ENCODE data around the gene ZNF446.
"Not testable (repeated sequence)": the region's sequence is repeated elsewhere in the genome, so short reads cannot be mapped to it uniquely, and the experiment has no call there.

ZNF446 gene

DNA sequence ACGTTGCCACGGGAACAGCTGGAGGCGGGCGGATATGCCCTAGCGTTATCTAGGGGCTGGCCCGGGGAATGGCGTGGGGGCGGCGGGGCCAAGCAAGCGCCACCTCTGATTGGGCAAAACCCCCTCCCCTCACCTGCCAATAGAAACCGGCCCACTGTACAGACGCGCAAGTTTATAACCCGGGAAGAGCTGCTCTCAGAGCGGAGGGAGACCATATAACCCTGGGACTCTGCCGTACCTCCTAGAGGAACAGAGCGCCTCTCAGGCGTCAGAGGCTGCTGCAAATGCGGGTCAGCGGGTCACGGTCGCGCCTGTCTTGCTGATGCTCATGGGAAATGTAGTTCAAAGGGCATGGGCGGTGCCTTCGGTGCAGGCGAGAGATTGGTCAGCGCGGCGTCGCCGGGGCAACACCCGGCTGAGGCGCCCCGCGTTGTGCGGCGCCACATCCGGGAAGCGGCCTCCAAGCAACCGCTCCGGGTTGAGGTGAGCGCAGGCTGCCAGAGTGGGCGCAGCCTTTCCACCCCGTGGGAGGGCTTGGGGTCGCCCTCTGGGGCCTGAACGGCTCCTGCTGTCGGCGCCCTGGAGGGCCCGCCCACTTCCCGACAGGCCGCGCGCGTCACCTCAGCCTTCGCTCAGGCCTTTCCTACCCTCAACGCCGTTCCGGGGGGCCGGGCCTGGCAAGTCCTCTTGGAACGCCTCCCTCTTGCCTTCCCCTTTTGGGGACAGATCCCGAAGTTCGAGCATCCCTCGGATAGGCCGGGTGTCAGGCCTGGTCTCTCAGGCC is at the start of gene ZNF446:
Gene ZNF446 (plus strand): TSS at position 639 of the 784 bp plus-strand sequence. CDS start 867 bp downstream, outside the sequence.
- peak; percentile 68 to 98 (median 95) for DNase-seq

- no peak for DNase-seq
These were observed 47.5 kb upstream of the ZNF446 start for GRCh38 chr19:58428617-58429016.

DNA sequence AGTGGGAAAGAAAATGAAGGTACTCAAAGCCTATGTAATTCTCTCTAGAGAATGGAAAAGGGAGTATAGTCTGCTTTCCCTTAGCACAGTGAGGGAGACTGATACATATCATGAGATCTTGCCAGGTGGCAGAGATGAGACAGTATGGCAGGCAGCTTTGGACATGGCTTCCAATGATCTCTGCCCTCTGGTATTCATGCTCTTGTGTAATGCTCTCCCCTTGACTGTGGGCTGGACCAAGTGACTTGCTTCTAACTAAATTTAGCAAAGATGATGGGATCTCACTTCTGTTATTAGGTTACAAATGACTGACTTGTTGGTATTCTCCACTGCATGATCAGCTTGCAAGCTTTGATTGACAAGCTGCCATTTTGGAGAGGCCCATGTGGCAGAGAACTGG is 46.4 kb upstream of the ZNF446 start:
- DNase-seq = no peak

GRCh38 chr19:58434217-58434616 is 41.9 kb upstream of the ZNF446 start:
- no peak for DNase-seq

DNA sequence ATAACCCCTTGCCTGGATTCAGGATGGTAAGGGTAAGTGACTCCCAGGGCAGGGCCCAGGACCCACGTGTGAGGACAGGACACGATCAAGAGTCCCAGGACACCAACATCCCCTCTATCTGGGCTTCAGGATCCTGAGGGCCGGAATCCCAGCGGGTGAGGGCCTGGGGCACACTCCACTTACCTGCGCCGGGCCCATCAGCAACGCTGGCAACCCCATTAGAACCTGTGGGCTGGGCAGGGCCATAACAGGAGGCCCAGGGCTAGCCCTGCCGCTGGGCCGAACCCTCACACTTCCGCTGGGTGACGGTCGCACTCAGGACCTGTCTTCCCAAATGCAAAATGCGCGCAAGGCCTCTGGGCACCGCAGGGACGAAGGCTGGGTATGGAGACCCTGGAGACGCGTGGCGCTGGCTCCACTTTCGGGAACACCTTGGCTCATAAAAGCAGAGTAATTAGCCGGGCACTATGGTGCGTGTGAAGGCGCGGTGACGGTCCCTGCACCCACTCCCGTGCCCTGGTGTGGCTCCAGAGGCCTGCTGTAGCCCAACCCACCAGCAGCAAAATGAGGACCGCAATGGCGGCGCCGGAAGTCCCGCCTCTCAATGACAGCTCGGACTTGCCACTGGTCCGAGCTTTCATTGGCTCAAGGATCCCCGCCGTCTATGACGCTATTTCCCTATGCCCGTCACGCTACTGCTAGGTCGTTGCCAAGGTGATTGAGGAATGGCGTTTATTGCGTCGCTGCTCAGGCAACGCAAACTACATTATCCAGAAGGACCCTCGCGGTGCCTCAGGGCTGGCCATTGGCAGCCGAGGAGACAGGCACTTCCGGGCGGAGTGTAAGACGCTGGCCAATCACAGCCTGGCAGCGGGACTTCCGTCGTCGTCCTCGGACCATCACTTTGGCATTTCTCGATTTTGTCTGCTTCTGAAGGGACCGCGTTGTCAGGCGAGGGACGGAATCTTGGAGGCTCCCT is 36.3 kb upstream of the ZNF446 start, which contains the start of gene ZNF132:
Gene ZNF132 (minus strand): TSS at position 578 of the 979 bp plus-strand sequence. CDS start 332 bp downstream, at position 246.
- DNase-seq = peak; percentile 71 to 100 (median 98)

- peak in 3 of 51 donors; percentile 26 to 42 (median 33) for DNase-seq
These were observed 35.6 kb upstream of the ZNF446 start for GRCh38 chr19:58440556-58440955.

- DNase-seq = not testable (repeated sequence)
These were observed 33.2 kb upstream of the ZNF446 start for GRCh38 chr19:58442986-58443385.

DNA sequence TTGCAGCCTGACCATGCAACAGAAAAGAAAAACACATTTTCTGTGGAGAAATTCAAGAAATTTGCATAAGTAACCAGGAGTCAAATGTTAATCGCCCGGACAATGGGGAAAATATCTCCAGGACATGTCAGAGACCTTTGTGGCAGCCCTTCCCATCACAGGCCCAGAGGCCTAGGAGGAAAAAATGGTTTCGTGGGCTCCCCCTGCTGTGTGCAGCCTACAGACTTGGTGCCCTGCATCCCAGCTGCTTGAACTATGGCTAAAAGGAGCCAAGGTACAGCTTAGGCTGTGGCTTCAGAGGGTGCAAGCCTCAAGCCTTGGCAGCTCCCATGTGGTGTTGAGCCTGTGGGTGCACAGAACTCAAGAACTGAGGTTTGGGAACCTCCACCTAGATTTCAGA is 27.3 kb upstream of the ZNF446 start:
- DNase-seq = not testable (repeated sequence)

- DNase-seq = not testable (repeated sequence)
These were observed 26.2 kb upstream of the ZNF446 start for GRCh38 chr19:58449980-58450379.

GRCh38 chr19:58450856-58451357 is 25.2 kb upstream of the ZNF446 start:
- peak in 1 of 51 donors; percentile 10 for DNase-seq

GRCh38 chr19:58451358-58452101 is 24.6 kb upstream of the ZNF446 start, which contains the start of gene ZNF324B:
Gene ZNF324B (plus strand): TSS chr19:58451622. CDS start chr19:58453702, 2,080 bp downstream.
- DNase-seq = peak; percentile 48 to 98 (median 94)

DNA sequence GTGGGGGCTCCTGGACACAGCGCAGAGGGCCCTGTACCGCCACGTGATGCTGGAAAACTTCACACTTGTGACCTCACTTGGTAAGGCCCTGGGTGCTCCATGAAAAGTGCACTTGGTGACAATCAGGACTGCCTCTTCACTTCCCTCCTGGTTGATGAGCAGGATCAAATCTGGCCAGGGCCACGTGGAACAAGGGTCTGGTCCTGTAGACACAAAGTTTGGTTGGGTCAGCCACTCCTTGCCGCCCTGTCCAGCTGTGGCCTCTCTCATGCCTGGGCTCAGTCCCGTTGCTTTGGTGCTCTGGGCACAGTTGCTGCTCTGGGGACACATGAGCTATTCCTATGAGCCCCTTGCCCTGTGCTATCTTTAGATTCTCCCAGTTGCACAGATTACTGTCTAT is 22.4 kb upstream of the ZNF446 start:
- DNase-seq = no peak

DNA sequence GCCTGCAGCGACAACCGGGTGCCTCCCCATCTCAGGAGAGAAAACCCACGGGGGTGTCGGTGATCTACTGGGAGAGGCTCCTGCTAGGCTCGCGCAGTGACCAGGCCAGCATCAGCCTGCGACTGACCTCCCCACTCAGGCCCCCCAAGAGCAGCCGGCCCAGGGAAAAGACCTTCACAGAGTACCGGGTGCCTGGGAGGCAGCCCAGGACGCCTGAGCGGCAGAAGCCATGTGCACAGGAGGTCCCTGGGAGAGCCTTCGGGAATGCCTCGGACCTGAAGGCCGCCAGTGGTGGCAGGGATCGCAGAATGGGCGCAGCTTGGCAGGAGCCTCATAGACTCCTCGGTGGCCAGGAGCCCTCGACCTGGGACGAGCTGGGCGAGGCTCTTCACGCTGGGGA is 20.8 kb upstream of the ZNF446 start:
- DNase-seq = no peak

GRCh38 chr19:58456111-58456510 is 20.0 kb upstream of the ZNF446 start:
- no peak for DNase-seq

GRCh38 chr19:58460039-58460438 is 16.1 kb upstream of the ZNF446 start:
- DNase-seq = no peak

- no peak for DNase-seq
These were observed 9.9 kb upstream of the ZNF446 start for GRCh38 chr19:58466089-58466759.

DNA sequence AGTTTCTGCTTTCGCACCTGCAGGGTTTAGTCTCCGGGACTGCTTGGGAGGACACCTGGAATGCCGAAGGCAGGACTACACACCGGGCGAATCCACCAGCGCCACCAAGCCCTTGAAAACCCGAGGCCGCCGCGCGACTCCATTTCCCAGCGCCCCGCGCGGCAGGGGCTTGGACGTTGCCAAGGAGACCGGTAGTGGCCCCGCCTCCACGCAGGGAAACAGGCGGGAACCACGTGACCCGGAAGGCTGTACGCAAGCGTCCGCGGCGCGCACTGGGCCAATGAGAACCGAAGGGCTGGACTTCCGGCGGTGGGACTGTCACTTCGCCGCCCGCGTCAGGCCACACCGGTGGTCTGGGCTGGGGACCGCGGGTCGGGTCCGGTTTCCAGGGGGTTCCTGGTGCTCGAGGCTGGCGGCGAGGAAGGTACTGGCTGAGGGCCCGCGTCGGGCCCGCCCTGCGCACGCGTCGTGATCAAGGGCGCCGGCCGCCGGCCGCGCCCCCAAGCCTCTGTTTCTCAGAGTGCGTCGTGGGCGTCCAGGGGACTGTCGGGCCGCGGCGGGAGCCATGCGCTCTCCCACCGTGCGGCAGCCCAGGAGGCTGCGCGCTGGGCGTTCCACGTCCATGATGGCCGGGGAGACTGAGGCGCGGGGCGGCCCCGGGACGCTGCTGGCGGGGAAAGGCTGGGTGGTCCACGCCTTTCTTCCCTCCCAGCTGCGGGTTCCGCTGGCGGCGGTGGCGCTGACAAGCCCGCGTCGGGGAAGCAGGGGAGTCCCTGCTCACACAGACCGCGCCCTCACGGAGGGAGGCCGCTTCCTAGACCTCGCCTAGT is 9.2 kb upstream of the ZNF446 start, which contains the start of gene ZNF324:
Gene ZNF324 (plus strand): TSS at position 321 of the 830 bp plus-strand sequence. CDS start 2,106 bp downstream, outside the sequence.
- DNase-seq = peak; percentile 56 to 100 (median 97)

- DNase-seq = no peak
These were observed 7.8 kb upstream of the ZNF446 start for GRCh38 chr19:58468216-58468839.

Data from hypothalamus (tissue), 51 donors.